ENCODE results near the gene FAM111A. TPM values are rescaled to one million over a fixed set of nuclear protein-coding genes. Genes with fewer than 3 reads are reported as not detected.

FAM111A gene
- polyA plus RNA-seq, 5 donors, result 62.1 to 130 (median 101) TPM

- no peak for DNase-seq
Observed at GRCh38 chr11:59198726-59199125, 56.1 kb downstream of the FAM111A start.

DNA sequence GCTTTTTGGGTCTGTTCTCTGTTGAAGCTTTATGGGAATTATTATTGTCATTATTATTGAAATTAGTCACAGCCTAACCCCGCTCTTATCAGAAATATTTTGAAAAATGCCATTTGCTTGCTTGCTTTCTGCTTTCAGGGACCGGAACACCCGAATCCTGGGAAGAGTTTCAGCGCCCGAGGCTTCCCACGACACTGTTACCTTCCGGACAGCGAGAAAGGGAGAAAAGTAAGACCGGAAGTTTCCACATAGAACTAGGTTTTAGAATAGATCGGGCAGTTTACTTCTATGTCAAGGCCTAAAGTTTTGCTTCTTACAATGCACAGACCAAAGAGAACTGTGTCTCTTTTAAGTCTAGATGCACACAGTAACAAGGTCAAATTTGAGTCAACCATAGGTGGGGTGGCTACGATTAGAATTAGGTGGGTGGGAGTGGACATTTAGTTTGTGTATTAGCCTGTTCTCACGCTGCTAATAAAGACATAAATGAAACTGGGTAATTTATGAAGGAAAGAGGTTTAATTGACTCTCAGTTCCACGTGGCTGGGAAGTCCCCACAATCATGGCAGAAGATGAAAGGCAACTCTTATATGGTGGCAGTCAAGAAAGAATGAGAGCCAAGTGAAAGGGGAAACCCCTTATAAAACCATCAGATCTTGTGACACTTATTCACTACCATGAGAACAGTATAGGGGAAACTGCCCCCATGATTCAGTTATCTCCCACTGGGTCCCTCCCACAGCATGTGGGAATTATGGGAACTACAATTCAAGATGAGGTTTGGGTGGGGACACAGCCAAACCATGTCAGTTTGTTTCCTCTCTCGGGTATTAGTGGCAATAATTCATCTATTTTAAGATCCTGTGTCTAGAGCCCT is 57.1 kb downstream of the FAM111A start:
- DNase-seq, result no peak

DNA sequence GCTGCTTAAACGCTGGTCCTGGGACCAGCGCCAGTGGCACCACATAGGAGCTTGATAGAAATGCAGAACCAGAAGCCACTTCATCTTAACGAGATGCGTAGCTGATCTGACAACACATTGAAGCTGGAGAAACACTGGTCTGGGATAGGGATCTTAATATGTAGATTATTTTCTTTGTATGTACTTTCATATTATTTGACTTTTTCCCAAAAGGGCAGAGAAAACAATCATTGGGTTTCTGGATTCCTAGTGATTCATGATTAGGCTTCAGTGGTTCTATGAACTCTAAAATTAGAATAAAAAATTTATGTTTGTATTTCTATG is 57.7 kb downstream of the FAM111A start:
- DNase-seq, result no peak

GRCh38 chr11:59201353-59201752 is 58.7 kb downstream of the FAM111A start:
- no peak for DNase-seq

Other genes starting within 250 kb of the FAM111A start
- gene GLYATL1, start 203.4 kb upstream of the FAM111A start, polyA plus RNA-seq (ENCODE audit: insufficient read depth in 1 of 5, insufficient read length in 5 of 5, low replicate concordance in 1 of 5), result 1 to 10 TPM; 2.9 to 5.1 (median 4.7) TPM
- under 1 TPM in 3 of 5 donors, not detected in 2; 0.16 to 0.73 (median 0.23) TPM for gene GLYATL1B, start 56.5 kb upstream of the FAM111A start, polyA plus RNA-seq (ENCODE audit: insufficient read depth in 1 of 5, insufficient read length in 5 of 5, low replicate concordance in 1 of 5)
- 10 to 100 TPM in 4 of 5 donors, 1 to 10 TPM in 1; 9.3 to 26.5 (median 14.5) TPM for gene FAM111B, start 35.6 kb upstream of the FAM111A start, polyA plus RNA-seq (ENCODE audit: insufficient read depth in 1 of 5, insufficient read length in 5 of 5, low replicate concordance in 1 of 5)
- gene DTX4, start 29.3 kb downstream of the FAM111A start, polyA plus RNA-seq (ENCODE audit: insufficient read depth in 1 of 5, insufficient read length in 5 of 5, low replicate concordance in 1 of 5), result 10 to 100 TPM; 53.5 to 73.5 (median 69.1) TPM
- gene MPEG1, start 70.1 kb downstream of the FAM111A start, polyA plus RNA-seq (ENCODE audit: insufficient read depth in 1 of 5, insufficient read length in 5 of 5, low replicate concordance in 1 of 5), result 10 to 100 TPM; 12.0 to 16.4 (median 14.7) TPM
- not detected for gene OR5AN1, start 216.0 kb downstream of the FAM111A start, polyA plus RNA-seq (ENCODE audit: insufficient read depth in 1 of 5, insufficient read length in 5 of 5, low replicate concordance in 1 of 5)

Measured in right lung (tissue), 5 donors.